HepG2 (cell line): Measurements from ENCODE around the gene HEXIM1. TPM values are rescaled to one million over a fixed set of nuclear protein-coding genes. Genes with fewer than 3 reads are reported as not detected.

ENCODE experiments used
- ATAC-seq: fragments of 200-7000 bp; cut with Tn5 transposase; 3 replicates; pipeline ENCODE4 v1.9.1; 2020; ENCODE audit warnings: mild to moderate bottlenecking, moderate library complexity
- BruUV-seq: library from RNA; stranded (reverse); fragments of 400-500 nt; replicated peaks from 2 replicates; lab custom pipeline; 2021; lab: Mats Ljungman, UMichigan
- CTCF ChIA-PET: fragments of 300-600 bp; formaldehyde crosslinking; extraction: SDS; loops from one replicate; lab custom pipeline; 2021; ENCODE audit warnings: low total read pairs, inconsistent platforms, low intra/inter-chr PET ratio; lab: Yijun Ruan, JAX
- POLR2A ChIA-PET: fragments of 350-600 bp; sonication (Branson Sonifier 250); formaldehyde crosslinking; loops from one replicate; lab custom pipeline; 2020; ENCODE audit warnings: antibody characterized with exemption, inconsistent platforms; lab: Yijun Ruan, JAX
- DNase-seq: peaks from one replicate; pipeline ENCODE4 v3.0.0-alpha.2; 2015; ENCODE audit warnings: low spot score
- FAIRE-seq: peaks from 3 replicates; lab custom pipeline; 2011; peaks lifted over from hg19 to GRCh38; lab: Jason Lieb, UNC
- H2AFZ ChIP-seq: one replicate; pipeline ENCODE4 v1.6.1; 2011; ENCODE audit warnings: low read length, inconsistent platforms
- H3K27ac ChIP-seq: fragments of 300-600 bp; 3 replicates; pipeline ENCODE4 v1.8.0; 2011; ENCODE audit warnings: mixed run types, mild to moderate bottlenecking, mixed read lengths, low read length, inconsistent platforms; ENCODE audit not compliant: insufficient read depth; ENCODE audit errors: extremely low read length
- H3K27me3 ChIP-seq, 2 experiments: fragments of 200-600 bp in 1 of 2; 2 replicates in 1 of 2; 3 replicates in 1 of 2; pipeline versions ENCODE4 v1.6.0 to v1.8.0; 2011; ENCODE audit warnings: low read length in 2 of 2, mild to moderate bottlenecking in 2 of 2, moderate library complexity in 2 of 2, inconsistent platforms in 1 of 2; ENCODE audit not compliant: insufficient read depth in 2 of 2, control insufficient read depth in 1 of 2
- H3K36me3 ChIP-seq, 2 experiments: fragments of 200-600 bp in 1 of 2; replicated peaks in 1 of 2; 2 replicates in 1 of 2; 3 replicates in 1 of 2; pipeline versions ENCODE4 v1.5.1 to v1.8.0; 2011; ENCODE audit warnings: low read length in 2 of 2, inconsistent platforms in 1 of 2; ENCODE audit not compliant: insufficient read depth in 2 of 2, control insufficient read depth in 1 of 2
- H3K4me1 ChIP-seq: 2 replicates; pipeline ENCODE4 v1.5.1; 2012; ENCODE audit warnings: low read length, inconsistent platforms; ENCODE audit not compliant: insufficient read depth
- H3K4me2 ChIP-seq: 2 replicates; pipeline ENCODE4 v1.6.0; 2011; ENCODE audit warnings: low read depth, low read length, inconsistent platforms
- H3K4me3 ChIP-seq, 3 experiments: fragments of 200-600 bp in 1 of 3; sonication (generic), shearing (Covaris generic) in 1 of 3; replicated peaks in 1 of 3; 2 replicates each; pipeline ENCODE4 v1.5.1; 2011 to 2016; ENCODE audit warnings: low read length in 3 of 3, inconsistent platforms in 2 of 3, low read depth in 2 of 3, mild to moderate bottlenecking in 2 of 3, control low read depth in 1 of 3, mixed read lengths in 1 of 3; ENCODE audit not compliant: insufficient read depth in 1 of 3
- H3K79me2 ChIP-seq: one replicate; pipeline ENCODE4 v1.6.1; 2011; ENCODE audit warnings: low read length, inconsistent platforms; ENCODE audit not compliant: insufficient read depth
- H3K9ac ChIP-seq: 2 replicates; pipeline ENCODE4 v1.6.0; 2011; ENCODE audit warnings: mild to moderate bottlenecking, low read depth, low read length, inconsistent platforms; ENCODE audit not compliant: insufficient read depth
- H3K9me3 ChIP-seq: 2 replicates; pipeline ENCODE4 v1.5.1; 2012; ENCODE audit warnings: mild to moderate bottlenecking, low read length
- H4K20me1 ChIP-seq: 2 replicates; pipeline ENCODE4 v1.6.0; 2011; ENCODE audit warnings: inconsistent platforms, mild to moderate bottlenecking, low read length, moderate library complexity; ENCODE audit not compliant: insufficient read depth
- ARID2 ChIP-seq: sonication (generic); formaldehyde crosslinking; IDR thresholded peaks from 2 replicates; pipeline ENCODE4 v1.8.1; 2022; ENCODE audit warnings: mild to moderate bottlenecking, missing genetic modification reagents, borderline replicate concordance
- MTF1 ChIP-seq: sonication (generic); formaldehyde crosslinking; IDR thresholded peaks from 2 replicates; pipeline ENCODE4 v1.5.0; 2020; ENCODE audit warnings: missing genetic modification reagents
- RFX5 ChIP-seq: IDR thresholded peaks from 2 replicates; pipeline ENCODE4 v1.6.1; 2011; ENCODE audit warnings: low read depth, low read length, improper control_type of control experiment
- ZNF34 ChIP-seq: sonication (generic); formaldehyde crosslinking; IDR thresholded peaks from 2 replicates; pipeline ENCODE4 v1.4.0; 2020; ENCODE audit warnings: mild to moderate bottlenecking, missing genetic modification reagents, borderline replicate concordance
- ZNF431 ChIP-seq: sonication (generic); formaldehyde crosslinking; IDR thresholded peaks from 2 replicates; pipeline ENCODE4 v1.9.0; 2022; ENCODE audit warnings: missing genetic modification reagents, low read depth, mild to moderate bottlenecking, borderline replicate concordance
- WGBS: methylation state at CpG from one replicate; pipeline ENCODE4 v1.1.6; 2017; ENCODE audit warnings: low lambda C conversion rate; 5-methylcytosine and 5-hydroxymethylcytosine counted together
- in situ Hi-C: cut with HindIII; loops from 2 replicates; pipeline ENCODE4 v1.10.0; 2017; ENCODE audit warnings: low pct_unique_long_range_greater_than_20kb; ENCODE audit not compliant: extremely low pct_ligation_motif_present
- intact Hi-C: fragments of 100-400 bp; cut with micrococcal nuclease; formaldehyde crosslinking; loops from one replicate; pipeline ENCODE4 v1.10.0; 2022; ENCODE audit not compliant: unreplicated experiment
- polyA plus RNA-seq, 8 experiments: library from polyadenylated mRNA; depleted of rRNA in 3 of 8; stranded (reverse) in 7 of 8; unstranded in 1 of 8; fragments of >200 nt; fragmentation: Illumina TruSeq in 4 of 8; extraction: Trizol in 4 of 8; gene quantifications; 2 replicates each; pipeline versions ENCODE4 v1.2.1 to v1.2.3, GENCODE V29; 2011 to 2016; ENCODE audit warnings: low read depth in 4 of 8, missing spikeins in 1 of 8, mixed read lengths in 1 of 8; ENCODE audit not compliant: insufficient read depth in 1 of 8
- total RNA-seq, 5 experiments: library from RNA; depleted of rRNA; stranded (reverse); fragments of >200 nt; fragmentation: Illumina TruSeq; extraction: Trizol; gene quantifications; 2 replicates each; pipeline ENCODE4 v1.2.3, GENCODE V29; 2016; ENCODE audit warnings: low read depth in 1 of 5
- TF ChIP-seq, protein P1 (sequence below): sonication (generic); formaldehyde crosslinking; IDR thresholded peaks from 2 replicates; pipeline ENCODE4 v1.4.0; 2020; ENCODE audit warnings: mild to moderate bottlenecking, missing genetic modification reagents
- TF ChIP-seq, protein P2 (sequence below): sonication (generic); formaldehyde crosslinking; IDR thresholded peaks from 2 replicates; pipeline ENCODE4 v1.4.0; 2020; ENCODE audit warnings: missing genetic modification reagents, mild to moderate bottlenecking, borderline replicate concordance
- TF ChIP-seq, protein P3 (sequence below): sonication (generic); formaldehyde crosslinking; IDR thresholded peaks from 2 replicates; pipeline ENCODE4 v1.8.1; 2023; ENCODE audit warnings: mild to moderate bottlenecking, missing genetic modification reagents
- TF ChIP-seq, protein P4 (sequence below): conservative IDR thresholded peaks from 2 replicates; pipeline ENCODE4 v1.6.1; 2018; ENCODE audit warnings: missing genetic modification reagents
- TF ChIP-seq, protein P5 (sequence below): sonication (generic); formaldehyde crosslinking; IDR thresholded peaks from 2 replicates; pipeline ENCODE4 v1.5.1; 2020; ENCODE audit warnings: missing genetic modification reagents, mild to moderate bottlenecking, borderline replicate concordance

HEXIM1 gene
- total and polyA plus RNA-seq, 2 of the 13 experiments (the other 11 are each of a cell fraction or from before 2014, with no cell fraction given): 10.5 to 16.6 TPM

DNA sequence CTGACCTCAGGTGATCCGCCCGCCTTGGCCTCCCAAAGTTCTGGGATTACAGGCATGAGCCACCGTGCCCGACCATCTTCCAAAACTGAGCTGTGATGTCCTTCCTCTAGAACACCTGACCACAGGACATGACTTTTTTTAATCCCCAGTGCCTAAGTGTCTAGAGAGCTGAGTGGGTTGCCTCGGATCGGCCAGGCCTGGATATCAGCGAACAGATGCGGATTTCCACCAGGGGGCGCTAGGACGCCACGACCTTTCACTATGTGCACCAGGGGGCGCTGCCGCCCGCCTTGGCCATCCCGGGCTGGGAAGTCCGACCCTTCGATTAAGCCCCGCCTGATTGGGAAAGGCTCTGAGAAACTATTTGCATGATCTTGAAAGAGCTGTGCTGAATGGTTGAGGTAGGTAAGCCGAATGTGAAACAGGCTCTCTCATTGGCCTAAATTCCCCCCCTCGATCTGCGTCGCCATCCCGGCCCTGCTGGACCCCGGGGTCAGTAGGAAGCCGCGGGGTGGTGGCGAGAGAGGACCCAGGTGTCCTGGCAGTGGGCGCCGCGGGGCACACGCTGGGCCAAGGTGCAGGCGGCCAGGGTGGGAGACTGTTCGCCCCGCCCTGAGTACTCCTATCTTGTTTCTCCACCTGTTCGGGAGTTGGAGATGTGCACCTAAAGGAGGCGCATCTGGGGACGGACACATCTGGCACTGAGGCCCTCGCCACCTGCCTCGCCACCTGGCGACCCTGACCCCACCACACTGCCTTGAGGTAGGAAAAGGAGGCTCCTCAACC, 12.9 kb upstream of the HEXIM1 start, which contains the start of gene ACBD4:
Gene ACBD4, plus strand, starts transcription at position 496 of the 786 bp plus-strand sequence. CDS start 458 bp downstream, outside the sequence.
- ChIA-PET CTCF (interaction anchor here (0.7 to 4.9 kb wide), 23 partner anchors 11 to 216 kb away, joined by 3 to 303 read pairs (median 7); partner anchors contain the start of genes HEXIM1 and HEXIM2), POLR2A (interaction anchor here (0.7 to 7.1 kb wide), 26 partner anchors 8 to 272 kb away, joined by 3 to 217 read pairs (median 4); partner anchors contain the start of genes HEXIM1, HEXIM2 and NMT1)
- peak within 1 kb of the TSS; percentile 64 for H3K27ac ChIP-seq
- WGBS: 7% methylated on average over 28 of the region's 40 CpGs
- peaks cover 43% of the 10 kb centered on the region for H3K4me1 ChIP-seq
- no peaks in the 10 kb centered on the region for H3K9me3 ChIP-seq
- H4K20me1 ChIP-seq: no peaks in the 10 kb centered on the region
- no TSS peak for BruUV-seq
- H3K9ac ChIP-seq: peak within 1 kb of the TSS; percentile 84
- ATAC-seq: peak; percentile 85
- H3K4me3 ChIP-seq: peak within 1 kb of the TSS; percentile 70 to 83 (median 78)
- H3K79me2 ChIP-seq: peaks cover 20% of the 10 kb centered on the region
- H2AFZ ChIP-seq: no peak within 1 kb of the TSS
- in situ Hi-C loops (loop anchor here (10.0 kb wide), 1 partner anchor 239 kb away; no protein-coding TSS in a partner anchor), intact Hi-C loops (loop anchor here (1.0 to 5.0 kb wide), 4 partner anchors 13 to 181 kb away; partner anchors contain the start of genes HEXIM1 and MAP3K14)
- H3K4me2 ChIP-seq: peak within 1 kb of the TSS; percentile 100
- peak; percentile 100 for FAIRE-seq
- DNase-seq: peak; percentile 100
- no peaks in the 10 kb centered on the region for H3K27me3 ChIP-seq
- peaks cover 2 to 5% of the 10 kb centered on the region in 2 experiments; a peak in 4 of 5 replicates for H3K36me3 ChIP-seq
- TF ChIP-seq RFX5 (peak; percentile 63), ZNF431 (CRISPR knock-in tag) (peak; percentile 91), MTF1 (no peak), ARID2 (CRISPR knock-in tag) (peak; percentile 71; the same call in 1 of the 2 replicates), ZNF34 (CRISPR knock-in tag) (0 out of 2 replicates have a peak, but pooled peaks have one; percentile 53)
- TF ChIP-seq, protein P1, sequence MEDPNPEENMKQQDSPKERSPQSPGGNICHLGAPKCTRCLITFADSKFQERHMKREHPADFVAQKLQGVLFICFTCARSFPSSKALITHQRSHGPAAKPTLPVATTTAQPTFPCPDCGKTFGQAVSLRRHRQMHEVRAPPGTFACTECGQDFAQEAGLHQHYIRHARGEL (CRISPR knock-in tag): no peak
- TF ChIP-seq, protein P2, sequence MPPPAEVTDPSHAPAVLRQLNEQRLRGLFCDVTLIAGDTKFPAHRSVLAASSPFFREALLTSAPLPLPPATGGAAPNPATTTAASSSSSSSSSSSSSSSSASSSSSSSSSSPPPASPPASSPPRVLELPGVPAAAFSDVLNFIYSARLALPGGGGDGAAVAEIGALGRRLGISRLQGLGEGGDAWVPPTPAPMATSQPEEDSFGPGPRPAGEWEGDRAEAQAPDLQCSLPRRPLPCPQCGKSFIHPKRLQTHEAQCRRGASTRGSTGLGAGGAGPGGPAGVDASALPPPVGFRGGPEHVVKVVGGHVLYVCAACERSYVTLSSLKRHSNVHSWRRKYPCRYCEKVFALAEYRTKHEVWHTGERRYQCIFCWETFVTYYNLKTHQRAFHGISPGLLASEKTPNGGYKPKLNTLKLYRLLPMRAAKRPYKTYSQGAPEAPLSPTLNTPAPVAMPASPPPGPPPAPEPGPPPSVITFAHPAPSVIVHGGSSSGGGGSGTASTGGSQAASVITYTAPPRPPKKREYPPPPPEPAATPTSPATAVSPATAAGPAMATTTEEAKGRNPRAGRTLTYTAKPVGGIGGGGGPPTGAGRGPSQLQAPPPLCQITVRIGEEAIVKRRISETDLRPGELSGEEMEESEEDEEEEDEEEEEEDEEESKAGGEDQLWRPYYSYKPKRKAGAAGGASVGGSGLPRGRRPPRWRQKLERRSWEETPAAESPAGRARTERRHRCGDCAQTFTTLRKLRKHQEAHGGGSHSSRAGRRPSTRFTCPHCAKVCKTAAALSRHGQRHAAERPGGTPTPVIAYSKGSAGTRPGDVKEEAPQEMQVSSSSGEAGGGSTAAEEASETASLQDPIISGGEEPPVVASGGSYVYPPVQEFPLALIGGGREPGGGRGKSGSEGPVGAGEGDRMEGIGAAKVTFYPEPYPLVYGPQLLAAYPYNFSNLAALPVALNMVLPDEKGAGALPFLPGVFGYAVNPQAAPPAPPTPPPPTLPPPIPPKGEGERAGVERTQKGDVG (CRISPR knock-in tag): peak; percentile 89
- TF ChIP-seq, protein P3, sequence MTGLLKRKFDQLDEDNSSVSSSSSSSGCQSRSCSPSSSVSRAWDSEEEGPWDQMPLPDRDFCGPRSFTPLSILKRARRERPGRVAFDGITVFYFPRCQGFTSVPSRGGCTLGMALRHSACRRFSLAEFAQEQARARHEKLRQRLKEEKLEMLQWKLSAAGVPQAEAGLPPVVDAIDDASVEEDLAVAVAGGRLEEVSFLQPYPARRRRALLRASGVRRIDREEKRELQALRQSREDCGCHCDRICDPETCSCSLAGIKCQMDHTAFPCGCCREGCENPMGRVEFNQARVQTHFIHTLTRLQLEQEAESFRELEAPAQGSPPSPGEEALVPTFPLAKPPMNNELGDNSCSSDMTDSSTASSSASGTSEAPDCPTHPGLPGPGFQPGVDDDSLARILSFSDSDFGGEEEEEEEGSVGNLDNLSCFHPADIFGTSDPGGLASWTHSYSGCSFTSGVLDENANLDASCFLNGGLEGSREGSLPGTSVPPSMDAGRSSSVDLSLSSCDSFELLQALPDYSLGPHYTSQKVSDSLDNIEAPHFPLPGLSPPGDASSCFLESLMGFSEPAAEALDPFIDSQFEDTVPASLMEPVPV (CRISPR knock-in tag): no peak; the same call in 1 of the 2 replicates
- TF ChIP-seq, protein P4, sequence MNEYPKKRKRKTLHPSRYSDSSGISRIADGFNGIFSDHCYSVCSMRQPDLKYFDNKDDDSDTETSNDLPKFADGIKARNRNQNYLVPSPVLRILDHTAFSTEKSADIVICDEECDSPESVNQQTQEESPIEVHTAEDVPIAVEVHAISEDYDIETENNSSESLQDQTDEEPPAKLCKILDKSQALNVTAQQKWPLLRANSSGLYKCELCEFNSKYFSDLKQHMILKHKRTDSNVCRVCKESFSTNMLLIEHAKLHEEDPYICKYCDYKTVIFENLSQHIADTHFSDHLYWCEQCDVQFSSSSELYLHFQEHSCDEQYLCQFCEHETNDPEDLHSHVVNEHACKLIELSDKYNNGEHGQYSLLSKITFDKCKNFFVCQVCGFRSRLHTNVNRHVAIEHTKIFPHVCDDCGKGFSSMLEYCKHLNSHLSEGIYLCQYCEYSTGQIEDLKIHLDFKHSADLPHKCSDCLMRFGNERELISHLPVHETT (CRISPR knock-in tag): 0 out of 2 replicates have a peak, but pooled peaks have one; percentile 74
- TF ChIP-seq, protein P5, sequence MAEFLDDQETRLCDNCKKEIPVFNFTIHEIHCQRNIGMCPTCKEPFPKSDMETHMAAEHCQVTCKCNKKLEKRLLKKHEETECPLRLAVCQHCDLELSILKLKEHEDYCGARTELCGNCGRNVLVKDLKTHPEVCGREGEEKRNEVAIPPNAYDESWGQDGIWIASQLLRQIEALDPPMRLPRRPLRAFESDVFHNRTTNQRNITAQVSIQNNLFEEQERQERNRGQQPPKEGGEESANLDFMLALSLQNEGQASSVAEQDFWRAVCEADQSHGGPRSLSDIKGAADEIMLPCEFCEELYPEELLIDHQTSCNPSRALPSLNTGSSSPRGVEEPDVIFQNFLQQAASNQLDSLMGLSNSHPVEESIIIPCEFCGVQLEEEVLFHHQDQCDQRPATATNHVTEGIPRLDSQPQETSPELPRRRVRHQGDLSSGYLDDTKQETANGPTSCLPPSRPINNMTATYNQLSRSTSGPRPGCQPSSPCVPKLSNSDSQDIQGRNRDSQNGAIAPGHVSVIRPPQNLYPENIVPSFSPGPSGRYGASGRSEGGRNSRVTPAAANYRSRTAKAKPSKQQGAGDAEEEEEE (CRISPR knock-in tag): peak; percentile 84
